Stimulated activated CD8-positive, alpha-beta memory T cell treated with anti-CD3 and anti-CD28 coated beads, Interleukin-12 subunit alpha, Interleukin-12 subunit beta, amount 100 ng/mL, for 24 hours (primary cell): Measurements from ENCODE around the gene ARHGAP25.

Experiments used
- DNase-seq: peaks from one replicate; pipeline ENCODE4 v3.0.0-alpha.2; 2020; ENCODE audit errors: extremely low read depth

ARHGAP25 gene

GRCh38 chr2:68734688-68735525 lies at the start of gene ARHGAP25:
ARHGAP25 (plus strand) TSS chr2:68734811; CDS start chr2:68735200, 389 bp downstream.
- peak; percentile 42 for DNase-seq

- no peak for DNase-seq
Observed at GRCh38 chr2:68686178-68686577, 48.4 kb upstream of the ARHGAP25 start.

GRCh38 chr2:68687018-68687417 lies 47.6 kb upstream of the ARHGAP25 start:
- DNase-seq, result no peak

GRCh38 chr2:68689553-68690537 lies 44.8 kb upstream of the ARHGAP25 start:
- no peak for DNase-seq

GRCh38 chr2:68690851-68691250 lies 43.8 kb upstream of the ARHGAP25 start:
- no peak for DNase-seq

GRCh38 chr2:68692511-68692910 lies 42.1 kb upstream of the ARHGAP25 start:
- DNase-seq, result no peak

GRCh38 chr2:68693951-68694350 lies 40.7 kb upstream of the ARHGAP25 start:
- DNase-seq, result no peak

- DNase-seq, result no peak
Observed at GRCh38 chr2:68695971-68696370, 38.6 kb upstream of the ARHGAP25 start.

- no peak for DNase-seq
Observed at GRCh38 chr2:68696554-68696953, 38.1 kb upstream of the ARHGAP25 start.

GRCh38 chr2:68698567-68699377 lies 35.8 kb upstream of the ARHGAP25 start:
- no peak for DNase-seq

GRCh38 chr2:68700560-68700959 lies 34.1 kb upstream of the ARHGAP25 start:
- no peak for DNase-seq

GRCh38 chr2:68706637-68707036 lies 28.0 kb upstream of the ARHGAP25 start:
- no peak for DNase-seq

GRCh38 chr2:68708629-68709028 lies 26.0 kb upstream of the ARHGAP25 start:
- no peak for DNase-seq

- no peak for DNase-seq
Observed at GRCh38 chr2:68709421-68709911, 25.1 kb upstream of the ARHGAP25 start.

GRCh38 chr2:68710336-68710735 lies 24.3 kb upstream of the ARHGAP25 start:
- no peak for DNase-seq

GRCh38 chr2:68710756-68711155 lies 23.9 kb upstream of the ARHGAP25 start:
- DNase-seq, result no peak

- no peak for DNase-seq
Observed at GRCh38 chr2:68714866-68715265, 19.7 kb upstream of the ARHGAP25 start.

- DNase-seq, result no peak
Observed at GRCh38 chr2:68715353-68716041, 19.1 kb upstream of the ARHGAP25 start.

- DNase-seq, result no peak
Observed at GRCh38 chr2:68716604-68717304, 17.9 kb upstream of the ARHGAP25 start.

- DNase-seq, result no peak
Observed at GRCh38 chr2:68717305-68717661, 17.3 kb upstream of the ARHGAP25 start.
